IMR-90 (cell line): ENCODE measurements around the gene SNX5. TPM values are rescaled to one million over a fixed set of nuclear protein-coding genes. Genes with fewer than 3 reads are reported as not detected.

ENCODE experiments used
- ATAC-seq: fragments of 200-7000 bp; cut with Tn5 transposase; 2 replicates; pipeline ENCODE4 v1.9.1; 2020; ENCODE audit warnings: low read depth, mild to moderate bottlenecking, moderate library complexity
- BruUV-seq: library from RNA; stranded (reverse); fragments of 400-500 nt; replicated peaks from 2 replicates; lab custom pipeline; 2021; lab: Mats Ljungman, UMichigan
- CTCF ChIA-PET: fragments of 300-600 bp; formaldehyde crosslinking; extraction: SDS; loops from one replicate; lab custom pipeline; 2021; ENCODE audit warnings: antibody characterized with exemption; lab: Yijun Ruan, JAX
- POLR2A ChIA-PET: fragments of 300-600 bp; sonication (Branson Sonifier 250); formaldehyde crosslinking; loops from one replicate; lab custom pipeline; 2022; ENCODE audit warnings: antibody characterized with exemption; ENCODE audit not compliant: unreplicated experiment; lab: Charles Lee
- DNase-seq: peaks from one replicate; pipeline ENCODE4 v3.0.0; 2013
- H2AFZ ChIP-seq: replicated peaks from 2 replicates; pipeline ENCODE3; 2013; ENCODE audit warnings: low read length, mild to moderate bottlenecking; ENCODE audit not compliant: poor library complexity
- H2AK5ac ChIP-seq: 2 replicates; pipeline ENCODE4 v1.6.1; 2013; ENCODE audit warnings: low read depth, low read length, inconsistent platforms
- H2AK9ac ChIP-seq: replicated peaks from 2 replicates; pipeline ENCODE3; 2013; ENCODE audit warnings: mild to moderate bottlenecking, low read depth, low read length, moderate library complexity; ENCODE audit not compliant: poor library complexity
- H2BK120ac ChIP-seq: 2 replicates; pipeline ENCODE4 v1.6.1; 2013; ENCODE audit warnings: low read depth, low read length, inconsistent platforms
- H2BK15ac ChIP-seq: 3 replicates; pipeline ENCODE4 v1.6.1; 2013; ENCODE audit warnings: low read depth, low read length, inconsistent platforms
- H2BK20ac ChIP-seq: 2 replicates; pipeline ENCODE4 v1.6.1; 2013; ENCODE audit warnings: low read depth, mild to moderate bottlenecking, inconsistent platforms, low read length, moderate library complexity
- H2BK5ac ChIP-seq: 2 replicates; pipeline ENCODE4 v1.6.1; 2013; ENCODE audit warnings: mild to moderate bottlenecking, low read depth, low read length, inconsistent platforms; ENCODE audit not compliant: poor library complexity, severe bottlenecking
- H3K14ac ChIP-seq: replicated peaks from 2 replicates; pipeline ENCODE4 v1.6.1; 2013; ENCODE audit warnings: low read depth, low read length, inconsistent platforms
- H3K18ac ChIP-seq: 2 replicates; pipeline ENCODE4 v1.6.1; 2013; ENCODE audit warnings: low read depth, low read length, control low read depth
- H3K23ac ChIP-seq: 2 replicates; pipeline ENCODE4 v1.6.1; 2013; ENCODE audit warnings: low read depth, low read length, inconsistent platforms
- H3K27ac ChIP-seq: 2 replicates; pipeline ENCODE4 v1.5.1; 2013; ENCODE audit warnings: mild to moderate bottlenecking, control low read depth, low read length; ENCODE audit not compliant: insufficient read depth
- H3K27me3 ChIP-seq: 2 replicates; pipeline ENCODE4 v1.6.1; 2013; ENCODE audit warnings: low read length; ENCODE audit not compliant: control insufficient read depth, insufficient read depth
- H3K36me3 ChIP-seq: 2 replicates; pipeline ENCODE4 v1.6.1; 2013; ENCODE audit warnings: low read length, mixed read lengths; ENCODE audit not compliant: control insufficient read depth, insufficient read depth
- H3K4ac ChIP-seq: 2 replicates; pipeline ENCODE4 v1.6.1; 2013; ENCODE audit warnings: low read depth, low read length, inconsistent platforms
- H3K4me1 ChIP-seq: 2 replicates; pipeline ENCODE4 v1.6.1; 2013; ENCODE audit warnings: low read length, mixed read lengths; ENCODE audit not compliant: control insufficient read depth, insufficient read depth
- H3K4me2 ChIP-seq: 2 replicates; pipeline ENCODE4 v1.6.1; 2013; ENCODE audit warnings: low read depth, mild to moderate bottlenecking, control low read depth, low read length, moderate library complexity
- H3K4me3 ChIP-seq: 2 replicates; pipeline ENCODE4 v1.5.1; 2013; ENCODE audit warnings: low read depth, mild to moderate bottlenecking, control low read depth, low read length, moderate library complexity; ENCODE audit not compliant: insufficient read depth
- H3K56ac ChIP-seq: 2 replicates; pipeline ENCODE4 v1.6.1; 2013; ENCODE audit warnings: low read length, inconsistent platforms; ENCODE audit not compliant: insufficient read depth; ENCODE audit errors: extremely low read depth
- H3K79me1 ChIP-seq, 2 experiments: 2 replicates each; pipeline ENCODE4 v1.6.1; 2013; ENCODE audit warnings: low read length in 2 of 2, inconsistent platforms in 1 of 2, low read depth in 1 of 2
- H3K9ac ChIP-seq: 2 replicates; pipeline ENCODE4 v1.6.1; 2013; ENCODE audit warnings: low read depth, low read length, control low read depth
- H3K9me1 ChIP-seq: 2 replicates; pipeline ENCODE4 v1.6.1; 2013; ENCODE audit warnings: low read length, inconsistent platforms; ENCODE audit not compliant: insufficient read depth
- H3K9me3 ChIP-seq: 2 replicates; pipeline ENCODE4 v1.6.1; 2013; ENCODE audit warnings: low read length; ENCODE audit not compliant: control insufficient read depth, insufficient read depth
- H4K20me1 ChIP-seq: 2 replicates; pipeline ENCODE4 v1.6.1; 2013; ENCODE audit warnings: low read length, inconsistent platforms; ENCODE audit not compliant: insufficient read depth
- H4K5ac ChIP-seq: 2 replicates; pipeline ENCODE4 v1.6.1; 2013; ENCODE audit warnings: mild to moderate bottlenecking, low read depth, low read length, control low read depth
- H4K8ac ChIP-seq, 2 experiments: 2 replicates each; pipeline ENCODE4 v1.6.1; 2013; ENCODE audit warnings: low read depth in 2 of 2, low read length in 2 of 2, control low read depth in 1 of 2, inconsistent platforms in 1 of 2
- H4K91ac ChIP-seq: 2 replicates; pipeline ENCODE4 v1.6.1; 2013; ENCODE audit warnings: low read depth, low read length, inconsistent platforms; ENCODE audit not compliant: insufficient read depth
- BHLHE40 ChIP-seq: fragments of 150-350 bp; IDR thresholded peaks from 2 replicates; pipeline ENCODE4 v1.6.1; 2016; ENCODE audit warnings: mild to moderate bottlenecking, low read depth, low read length
- CEBPB ChIP-seq: IDR thresholded peaks from 2 replicates; pipeline ENCODE4 v1.6.1; 2012; ENCODE audit warnings: low read depth, low read length, improper control_type of control experiment
- CTCF ChIP-seq: conservative IDR thresholded peaks from 2 replicates; pipeline ENCODE4 v1.5.1; 2012; ENCODE audit warnings: mild to moderate bottlenecking, low read depth, low read length, improper control_type of control experiment
- ELK1 ChIP-seq: fragments of 150-350 bp; IDR thresholded peaks from 2 replicates; pipeline ENCODE4 v1.6.1; 2016; ENCODE audit warnings: low read depth, mild to moderate bottlenecking, low read length, moderate library complexity, borderline replicate concordance
- FOS ChIP-seq: fragments of 150-350 bp; IDR thresholded peaks from 2 replicates; pipeline ENCODE4 v1.6.1; 2016; ENCODE audit warnings: low read depth, low read length
- MAFK ChIP-seq: IDR thresholded peaks from 2 replicates; pipeline ENCODE4 v1.6.1; 2012; ENCODE audit warnings: low read depth, low read length, improper control_type of control experiment
- MAZ ChIP-seq: IDR thresholded peaks from 2 replicates; pipeline ENCODE4 v1.6.1; 2012; ENCODE audit warnings: low read depth, mild to moderate bottlenecking, low read length, improper control_type of control experiment, moderate library complexity, borderline replicate concordance
- MXI1 ChIP-seq: IDR thresholded peaks from 2 replicates; pipeline ENCODE4 v1.6.1; 2012; ENCODE audit warnings: low read depth, mild to moderate bottlenecking, low read length, moderate library complexity, borderline replicate concordance
- NFE2L2 ChIP-seq: fragments of 150-350 bp; IDR thresholded peaks from 2 replicates; pipeline ENCODE4 v1.6.1; 2016; ENCODE audit warnings: low read depth, mild to moderate bottlenecking, low read length
- POLR2A ChIP-seq: IDR thresholded peaks from 2 replicates; pipeline ENCODE4 v1.6.1; 2012; ENCODE audit warnings: mild to moderate bottlenecking, low read depth, low read length
- RAD21 ChIP-seq: IDR thresholded peaks from 2 replicates; pipeline ENCODE4 v1.6.1; 2012; ENCODE audit warnings: low read length, improper control_type of control experiment
- RCOR1 ChIP-seq: IDR thresholded peaks from 2 replicates; pipeline ENCODE4 v1.6.1; 2012; ENCODE audit warnings: mild to moderate bottlenecking, low read length, improper control_type of control experiment; ENCODE audit not compliant: insufficient replicate concordance
- RFX5 ChIP-seq: IDR thresholded peaks from 2 replicates; pipeline ENCODE4 v1.8.0; 2012; ENCODE audit warnings: low read depth, mild to moderate bottlenecking, low read length, moderate library complexity
- SMC3 ChIP-seq: fragments of 150-350 bp; IDR thresholded peaks from 2 replicates; pipeline ENCODE4 v1.6.1; 2016; ENCODE audit warnings: low read depth, mild to moderate bottlenecking, antibody characterized with exemption, low read length, moderate library complexity
- USF2 ChIP-seq: fragments of 150-350 bp; IDR thresholded peaks from 2 replicates; pipeline ENCODE4 v1.6.1; 2017; ENCODE audit warnings: mild to moderate bottlenecking, antibody characterized with exemption, low read length, low read depth
- WGBS, 2 experiments: methylation state at CpG; one replicate each; pipeline versions ENCODE4 v1.1.5 to v1.1.7; 2013; ENCODE audit warnings: missing lambda C conversion rate in 2 of 2; ENCODE audit not compliant: insufficient read length in 1 of 2; ENCODE audit errors: extremely low coverage in 2 of 2; 5-methylcytosine and 5-hydroxymethylcytosine counted together
- dilution Hi-C: fragments of 300-500 bp; cut with HindIII; formaldehyde crosslinking; loops from one replicate; pipeline ENCODE4 v1.14.3; 2018; ENCODE audit warnings: low sequenced_read_pairs; ENCODE audit not compliant: unreplicated experiment
- in situ Hi-C: fragments of 300-500 bp; cut with MboI; formaldehyde crosslinking; loops from 3 replicates; pipeline ENCODE4 v1.14.3; 2019; ENCODE audit warnings: low sequenced_read_pairs, inconsistent platforms, mixed read lengths
- intact Hi-C: fragments of 100-400 bp; cut with micrococcal nuclease; formaldehyde crosslinking; loops from 2 replicates; pipeline ENCODE4 v1.10.0; 2022
- polyA plus RNA-seq, 3 experiments: library from polyadenylated mRNA; depleted of rRNA; stranded (reverse); fragments of >200 nt; gene quantifications; 2 replicates each; pipeline ENCODE4 v1.2.3, GENCODE V29; 2012; ENCODE audit warnings: low replicate concordance in 1 of 3
- total RNA-seq: library from RNA; depleted of rRNA; stranded (reverse); fragments of >200 nt; gene quantifications from 2 replicates; pipeline ENCODE4 v1.2.3, GENCODE V29; 2012

SNX5 gene
- total and polyA plus RNA-seq, 2 of the 4 experiments (the other 2 are of a cell fraction): 65.4 to 92.8 TPM

GRCh38 chr20:18009116-18009515, 40.5 kb upstream of the SNX5 start:
- no peak overlapping the region for H2BK120ac ChIP-seq
- H4K91ac ChIP-seq: no peak overlapping the region
- no peak overlapping the region for H3K23ac ChIP-seq
- no peak overlapping the region for H3K4me3 ChIP-seq
- POLR2A ChIA-PET: no interaction called here
- no peak overlapping the region for H2BK20ac ChIP-seq
- H3K27ac ChIP-seq: no peak overlapping the region
- CTCF ChIA-PET: no interaction called here
- H3K18ac ChIP-seq: no peak overlapping the region
- no peak overlapping the region for H3K9ac ChIP-seq
- H3K9me1 ChIP-seq: peaks cover 11% of the 10 kb centered on the region
- H2AK9ac ChIP-seq: no peak overlapping the region
- H3K79me1 ChIP-seq: no peaks in the 10 kb centered on the region
- dilution Hi-C loops (no loop called here), intact Hi-C loops (loop anchor here (5.0 kb wide), 1 partner anchor 268 kb away; no protein-coding TSS in a partner anchor), in situ Hi-C loops (no loop called here)
- H3K4me2 ChIP-seq: no peak overlapping the region
- H3K56ac ChIP-seq: no peak overlapping the region
- no peak overlapping the region for H4K5ac ChIP-seq
- no peaks in the 10 kb centered on the region for H3K9me3 ChIP-seq
- no peaks in the 10 kb centered on the region for H3K36me3 ChIP-seq
- ATAC-seq: no peak
- no peak overlapping the region for H2BK15ac ChIP-seq
- H3K4ac ChIP-seq: no peak overlapping the region
- H4K8ac ChIP-seq: no peak overlapping the region
- TF ChIP-seq FOS: no peak
- TF ChIP-seq ELK1: no peak
- no peak for TF ChIP-seq CEBPB
- TF ChIP-seq CTCF: no peak
- TF ChIP-seq POLR2A: no peak
- TF ChIP-seq MAFK: no peak
- no peak for TF ChIP-seq RFX5
- TF ChIP-seq MAZ: no peak
- no peak for TF ChIP-seq NFE2L2
- no peak for TF ChIP-seq MXI1
- TF ChIP-seq USF2: no peak
- no peak for TF ChIP-seq RCOR1
- TF ChIP-seq SMC3: no peak
- no peak for TF ChIP-seq BHLHE40
- no peak for TF ChIP-seq RAD21
- no TSS peak for BruUV-seq
- no peak overlapping the region for H2AK5ac ChIP-seq
- no peak overlapping the region for H2AFZ ChIP-seq
- no peaks in the 10 kb centered on the region; the same call in 1 of the 2 replicates for H3K27me3 ChIP-seq
- H3K14ac ChIP-seq: no peak overlapping the region
- H3K4me1 ChIP-seq: peaks cover 12% of the 10 kb centered on the region; the same call in 1 of the 2 replicates
- no peak overlapping the region for H2BK5ac ChIP-seq
- DNase-seq: no peak
- no CpG with 5 or more reads among the region's 7 CpGs for WGBS, 2 experiments
- H4K20me1 ChIP-seq: no peaks in the 10 kb centered on the region
